Kidney epithelial cell (primary cell): ENCODE results near the gene SELENOI. TPM values are rescaled to one million over a fixed set of nuclear protein-coding genes. Genes with fewer than 3 reads are reported as not detected.

Source experiments
- DNase-seq: peaks from one replicate; pipeline ENCODE4 v3.0.0-alpha.2; 2010; ENCODE audit warnings: low read depth
- H3K27me3 ChIP-seq: 2 replicates; pipeline ENCODE4 v1.6.0; 2011; ENCODE audit warnings: low read length; ENCODE audit not compliant: control insufficient read depth, insufficient read depth
- H3K36me3 ChIP-seq: 2 replicates; pipeline ENCODE4 v1.5.1; 2011; ENCODE audit warnings: low read length; ENCODE audit not compliant: control insufficient read depth, insufficient read depth
- H3K4me3 ChIP-seq: 2 replicates; pipeline ENCODE4 v1.5.1; 2011; ENCODE audit warnings: low read depth, mild to moderate bottlenecking, control low read depth, low read length
- CTCF ChIP-seq: IDR thresholded peaks from 2 replicates; pipeline ENCODE4 v1.5.1; 2011; ENCODE audit warnings: mild to moderate bottlenecking, moderate library complexity, low read length, control low read depth, inconsistent platforms; ENCODE audit not compliant: insufficient read depth, poor library complexity, severe bottlenecking
- total RNA-seq: library from RNA; depleted of rRNA; stranded (reverse); fragments of >200 nt; gene quantifications from 2 replicates; pipeline ENCODE4 v1.2.3, GENCODE V29; 2015

Gene SELENOI
- total RNA-seq, 1 donor from 2014 or later = 21.4 TPM

GRCh38 chr2:26401739-26402541 lies 56.0 kb downstream of the SELENOI start, which contains the start of gene DRC1:
DRC1 (plus strand) TSS chr2:26401920; CDS start chr2:26401990, 70 bp downstream.
- H3K36me3 ChIP-seq = no peaks in the 10 kb centered on the region
- no peak for TF ChIP-seq CTCF
- DNase-seq = peak; percentile 48
- H3K4me3 ChIP-seq = peak within 1 kb of the TSS; percentile 55
- H3K27me3 ChIP-seq = no peaks in the 10 kb centered on the region

GRCh38 chr2:26407526-26407925 lies 61.6 kb downstream of the SELENOI start:
- H3K27me3 ChIP-seq = no peaks in the 10 kb centered on the region
- DNase-seq = no peak
- H3K36me3 ChIP-seq = no peaks in the 10 kb centered on the region
- H3K4me3 ChIP-seq = no peak overlapping the region
- TF ChIP-seq CTCF = no peak

- no peaks in the 10 kb centered on the region for H3K36me3 ChIP-seq
- DNase-seq = no peak
- H3K27me3 ChIP-seq = no peaks in the 10 kb centered on the region
- no peak for TF ChIP-seq CTCF
- H3K4me3 ChIP-seq = no peak overlapping the region
Measured at GRCh38 chr2:26409785-26410184, 63.8 kb downstream of the SELENOI start.

- TF ChIP-seq CTCF = no peak
- no peak for DNase-seq
- H3K27me3 ChIP-seq = no peaks in the 10 kb centered on the region
- no peak overlapping the region for H3K4me3 ChIP-seq
- no peaks in the 10 kb centered on the region for H3K36me3 ChIP-seq
Measured at GRCh38 chr2:26410764-26411243, 64.9 kb downstream of the SELENOI start.

GRCh38 chr2:26411419-26411818 lies 65.5 kb downstream of the SELENOI start:
- no peak for DNase-seq
- no peaks in the 10 kb centered on the region for H3K27me3 ChIP-seq
- no peak for TF ChIP-seq CTCF

More at GRCh38 chr2:26411419-26411818, 65.5 kb downstream of the SELENOI start:
- Histone ChIP-seq H3K36me3 (no peaks in the 10 kb centered on the region), H3K4me3 (no peak overlapping the region)
